OCI-LY7 (cell line): ENCODE measurements around the gene KRT73. TPM values are rescaled to one million over a fixed set of nuclear protein-coding genes. Genes with fewer than 3 reads are reported as not detected.
A peak's percentile ranks its signal among the peaks of the same experiment; 100 is the strongest.

ENCODE experiments used
- BruUV-seq: library from RNA; stranded (reverse); fragments of 400-500 nt; replicated peaks from 2 replicates; lab custom pipeline; 2021; lab: Mats Ljungman, UMichigan
- CTCF ChIA-PET: fragments of 300-600 bp; sonication (Branson Sonifier 250); formaldehyde crosslinking; loops from one replicate; lab custom pipeline; 2022; ENCODE audit warnings: antibody characterized with exemption; ENCODE audit not compliant: unreplicated experiment; lab: Charles Lee
- POLR2A ChIA-PET: fragments of 300-600 bp; sonication (Branson Sonifier 250); formaldehyde crosslinking; loops from one replicate; lab custom pipeline; 2022; ENCODE audit warnings: antibody characterized with exemption; lab: Charles Lee
- DNase-seq: peaks from one replicate; pipeline ENCODE4 v3.0.0-alpha.2; 2015; ENCODE audit warnings: low spot score
- H2AFZ ChIP-seq: fragments of 200-600 bp; sonication (generic), shearing (Covaris generic); 2 replicates; pipeline ENCODE4 v1.6.1; 2014; ENCODE audit warnings: mild to moderate bottlenecking, antibody characterized with exemption, low read length, moderate library complexity
- H3K27ac ChIP-seq: fragments of 200-600 bp; sonication (generic); 2 replicates; pipeline ENCODE4 v1.5.1; 2014; ENCODE audit warnings: mixed run types, low read depth, mild to moderate bottlenecking, moderate library complexity, low read length, inconsistent platforms; ENCODE audit not compliant: poor library complexity, severe bottlenecking
- H3K36me3 ChIP-seq: fragments of 200-600 bp; sonication (generic); 2 replicates; pipeline ENCODE4 v1.6.1; 2014; ENCODE audit warnings: mild to moderate bottlenecking, antibody characterized with exemption, low read length, moderate library complexity, mixed read lengths; ENCODE audit not compliant: insufficient read depth
- H3K4me1 ChIP-seq: fragments of 200-600 bp; sonication (generic); 2 replicates; pipeline ENCODE4 v1.5.1; 2014; ENCODE audit warnings: mild to moderate bottlenecking, low read length; ENCODE audit not compliant: insufficient read depth, poor library complexity, severe bottlenecking
- H3K4me2 ChIP-seq: fragments of 200-600 bp; sonication (generic); 2 replicates; pipeline ENCODE4 v1.6.1; 2014; ENCODE audit warnings: mild to moderate bottlenecking, low read length
- H3K4me3 ChIP-seq: fragments of 200-600 bp; sonication (generic); 2 replicates; pipeline ENCODE4 v1.5.1; 2014; ENCODE audit warnings: mild to moderate bottlenecking, low read depth, low read length; ENCODE audit not compliant: poor library complexity, severe bottlenecking
- H3K79me2 ChIP-seq: fragments of 200-600 bp; sonication (generic); 2 replicates; pipeline ENCODE4 v1.6.1; 2016; ENCODE audit warnings: low read depth, mild to moderate bottlenecking, low read length, moderate library complexity, mixed read lengths; ENCODE audit not compliant: insufficient read depth
- H3K9me2 ChIP-seq: fragments of 200-600 bp; sonication (generic); 2 replicates; pipeline ENCODE4 v1.6.1; 2016; ENCODE audit warnings: mild to moderate bottlenecking, low read length, mixed read lengths; ENCODE audit not compliant: insufficient read depth
- H3K9me3 ChIP-seq: fragments of 200-600 bp; sonication (generic); 2 replicates; pipeline ENCODE4 v1.6.1; 2014; ENCODE audit warnings: mild to moderate bottlenecking, mixed run types, low read length, mixed read lengths
- H4K20me1 ChIP-seq: fragments of 200-600 bp; sonication (generic); 2 replicates; pipeline ENCODE4 v1.6.1; 2014; ENCODE audit warnings: mild to moderate bottlenecking, antibody characterized with exemption, low read length, moderate library complexity, mixed read lengths; ENCODE audit not compliant: insufficient read depth
- CTCF ChIP-seq: fragments of 200-600 bp; sonication (generic); conservative IDR thresholded peaks from 2 replicates; pipeline ENCODE4 v1.5.1; 2014; ENCODE audit warnings: mild to moderate bottlenecking, antibody characterized with exemption, low read length, moderate library complexity, mixed read lengths
- EZH2phosphoT487 ChIP-seq: fragments of 200-600 bp; sonication (generic); IDR thresholded peaks from 2 replicates; pipeline ENCODE4 v1.6.1; 2018; ENCODE audit warnings: low read depth, borderline replicate concordance, mild to moderate bottlenecking, mixed run types, antibody characterized with exemption, low read length, moderate library complexity, mixed read lengths
- intact Hi-C: fragments of 100-400 bp; cut with micrococcal nuclease; formaldehyde crosslinking; loops from one replicate; pipeline ENCODE4 v1.10.0; 2022; ENCODE audit not compliant: unreplicated experiment
- total RNA-seq, 2 experiments: library from RNA; depleted of rRNA in 1 of 2; stranded (reverse); fragments of >200 nt in 1 of 2; shearing (Covaris generic) in 1 of 2; gene quantifications; 2 replicates each; pipeline ENCODE4 v1.2.3, GENCODE V29; 2014 to 2022

Gene KRT73
- total RNA-seq, 2 experiments from 2014 or later: not detected

GRCh38 chr12:52634266-52635056, 16.1 kb upstream of the KRT73 start:
- no peaks in the 10 kb centered on the region for H4K20me1 ChIP-seq
- no peak for DNase-seq
- no peaks in the 10 kb centered on the region for H3K9me3 ChIP-seq
- TF ChIP-seq EZH2phosphoT487 (no peak), CTCF (no peak)
- ChIA-PET POLR2A (no interaction called here), CTCF (interaction anchor here (0.9 kb wide), 1 partner anchor 244 kb away, joined by 3 read pairs; no protein-coding TSS in a partner anchor)
- no peak overlapping the region for H3K27ac ChIP-seq
- H3K36me3 ChIP-seq: no peaks in the 10 kb centered on the region
- H3K9me2 ChIP-seq: no peaks in the 10 kb centered on the region
- H3K4me2 ChIP-seq: no peak overlapping the region
- no peaks in the 10 kb centered on the region for H3K79me2 ChIP-seq
- intact Hi-C loops: no loop called here
- H2AFZ ChIP-seq: no peak overlapping the region
- H3K4me3 ChIP-seq: no peak overlapping the region
- no TSS peak for BruUV-seq
- H3K4me1 ChIP-seq: no peaks in the 10 kb centered on the region

GRCh38 chr12:52633383-52633782, 15.0 kb upstream of the KRT73 start:
- intact Hi-C loops: no loop called here
- Histone ChIP-seq H3K9me2 (no peaks in the 10 kb centered on the region), H3K4me2 (no peak overlapping the region), H3K4me3 (no peak overlapping the region), H3K27ac (no peak overlapping the region), H3K9me3 (no peaks in the 10 kb centered on the region), H3K4me1 (no peaks in the 10 kb centered on the region), H3K36me3 (no peaks in the 10 kb centered on the region), H3K79me2 (no peaks in the 10 kb centered on the region), H4K20me1 (no peaks in the 10 kb centered on the region), H2AFZ (no peak overlapping the region)
- TF ChIP-seq CTCF (no peak), EZH2phosphoT487 (no peak)
- ChIA-PET CTCF (no interaction called here), POLR2A (no interaction called here)
- no TSS peak for BruUV-seq
- peak; percentile 29 for DNase-seq

GRCh38 chr12:52632656-52633055, 14.3 kb upstream of the KRT73 start:
- H4K20me1 ChIP-seq: no peaks in the 10 kb centered on the region
- intact Hi-C loops: no loop called here
- BruUV-seq: no TSS peak
- H3K9me2 ChIP-seq: no peaks in the 10 kb centered on the region
- no peaks in the 10 kb centered on the region for H3K4me1 ChIP-seq
- ChIA-PET CTCF (no interaction called here), POLR2A (no interaction called here)
- H2AFZ ChIP-seq: no peak overlapping the region
- no peaks in the 10 kb centered on the region for H3K9me3 ChIP-seq
- no peak for DNase-seq
- H3K79me2 ChIP-seq: no peaks in the 10 kb centered on the region
- H3K27ac ChIP-seq: no peak overlapping the region
- H3K4me3 ChIP-seq: no peak overlapping the region
- TF ChIP-seq EZH2phosphoT487 (no peak), CTCF (no peak)
- no peak overlapping the region for H3K4me2 ChIP-seq
- no peaks in the 10 kb centered on the region for H3K36me3 ChIP-seq
